ENCODE results near the gene MED4. TPM values are rescaled to one million over a fixed set of nuclear protein-coding genes. Genes with fewer than 3 reads are reported as not detected.

Gene MED4
- total RNA-seq, 1 donor from 2014 or later: 28.1 TPM

DNA sequence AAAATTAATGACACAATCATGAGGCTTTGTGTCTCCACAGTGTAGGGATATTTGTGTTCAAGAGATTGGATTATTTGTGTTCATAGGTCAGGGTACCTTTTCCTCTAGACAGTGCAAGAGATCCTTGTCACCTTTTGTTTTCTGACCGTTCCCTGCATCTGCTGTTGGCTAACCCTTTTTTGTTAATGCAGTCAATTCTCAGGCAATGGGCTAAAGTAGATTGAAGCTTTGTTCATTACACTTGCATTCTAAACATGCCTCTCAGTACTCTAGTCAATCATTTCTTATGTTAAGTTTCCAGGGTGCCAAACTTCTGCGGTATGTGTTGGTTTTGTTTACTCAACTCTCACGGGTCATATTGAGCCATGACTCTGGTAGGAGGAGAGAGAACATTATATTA, 1.8 kb upstream of the MED4 start:
- DNase-seq (ENCODE audit: low read depth): peak; percentile 77
- no peak overlapping the region for H3K4me3 ChIP-seq (ENCODE audit: low read depth, low read length)
- TF ChIP-seq, protein P1, sequence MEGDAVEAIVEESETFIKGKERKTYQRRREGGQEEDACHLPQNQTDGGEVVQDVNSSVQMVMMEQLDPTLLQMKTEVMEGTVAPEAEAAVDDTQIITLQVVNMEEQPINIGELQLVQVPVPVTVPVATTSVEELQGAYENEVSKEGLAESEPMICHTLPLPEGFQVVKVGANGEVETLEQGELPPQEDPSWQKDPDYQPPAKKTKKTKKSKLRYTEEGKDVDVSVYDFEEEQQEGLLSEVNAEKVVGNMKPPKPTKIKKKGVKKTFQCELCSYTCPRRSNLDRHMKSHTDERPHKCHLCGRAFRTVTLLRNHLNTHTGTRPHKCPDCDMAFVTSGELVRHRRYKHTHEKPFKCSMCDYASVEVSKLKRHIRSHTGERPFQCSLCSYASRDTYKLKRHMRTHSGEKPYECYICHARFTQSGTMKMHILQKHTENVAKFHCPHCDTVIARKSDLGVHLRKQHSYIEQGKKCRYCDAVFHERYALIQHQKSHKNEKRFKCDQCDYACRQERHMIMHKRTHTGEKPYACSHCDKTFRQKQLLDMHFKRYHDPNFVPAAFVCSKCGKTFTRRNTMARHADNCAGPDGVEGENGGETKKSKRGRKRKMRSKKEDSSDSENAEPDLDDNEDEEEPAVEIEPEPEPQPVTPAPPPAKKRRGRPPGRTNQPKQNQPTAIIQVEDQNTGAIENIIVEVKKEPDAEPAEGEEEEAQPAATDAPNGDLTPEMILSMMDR (conservative IDR thresholded peaks at IDR 0.05; ENCODE audit: low read depth, low read length): no peak

DNA sequence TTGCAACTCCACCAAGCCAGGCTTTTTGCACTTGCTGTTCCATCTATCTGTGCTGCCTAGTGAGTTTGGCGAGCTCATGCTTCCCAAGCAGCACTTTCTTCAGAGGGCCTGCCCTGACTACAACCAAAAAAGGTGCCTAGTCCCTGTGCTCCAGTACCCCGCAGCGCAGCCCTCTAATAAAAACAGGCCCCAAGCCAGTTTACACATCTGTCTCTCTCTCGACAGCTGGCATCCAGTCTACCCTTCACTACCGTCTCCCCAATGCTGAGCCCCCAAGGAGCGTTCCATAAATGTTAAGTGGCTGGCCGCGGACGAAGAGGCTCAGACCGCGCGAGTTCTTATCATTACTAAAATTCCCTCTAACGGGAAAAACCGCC, 512 bp downstream of the MED4 start:
- H3K4me3 ChIP-seq (ENCODE audit: low read depth, low read length): peak overlapping the region; percentile 86
- no peak for DNase-seq (ENCODE audit: low read depth)
- TF ChIP-seq, protein P1 (conservative IDR thresholded peaks at IDR 0.05; ENCODE audit: low read depth, low read length): no peak

DNA sequence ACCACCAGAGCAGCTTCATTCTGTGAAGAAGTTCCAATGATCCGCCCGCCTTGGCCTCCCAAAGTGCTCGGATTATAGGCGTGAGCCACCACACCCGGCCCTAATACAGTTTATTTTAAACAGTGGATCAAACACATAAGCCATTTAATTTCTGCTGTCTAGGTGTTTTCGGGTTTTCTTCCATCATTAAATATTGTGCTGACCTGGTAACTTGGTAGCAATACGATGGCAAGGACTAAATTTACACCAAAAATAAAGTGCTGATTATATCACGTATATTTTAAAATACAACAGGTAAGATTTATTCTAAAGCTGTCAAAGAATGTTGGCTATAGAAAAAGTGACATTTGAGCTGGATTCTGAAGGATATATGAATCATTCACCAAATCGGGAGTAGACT, 1.3 kb downstream of the MED4 start:
- TF ChIP-seq, protein P1 (conservative IDR thresholded peaks at IDR 0.05; ENCODE audit: low read depth, low read length): no peak
- peak overlapping the region; percentile 86 for H3K4me3 ChIP-seq (ENCODE audit: low read depth, low read length)
- no peak for DNase-seq (ENCODE audit: low read depth)

DNA sequence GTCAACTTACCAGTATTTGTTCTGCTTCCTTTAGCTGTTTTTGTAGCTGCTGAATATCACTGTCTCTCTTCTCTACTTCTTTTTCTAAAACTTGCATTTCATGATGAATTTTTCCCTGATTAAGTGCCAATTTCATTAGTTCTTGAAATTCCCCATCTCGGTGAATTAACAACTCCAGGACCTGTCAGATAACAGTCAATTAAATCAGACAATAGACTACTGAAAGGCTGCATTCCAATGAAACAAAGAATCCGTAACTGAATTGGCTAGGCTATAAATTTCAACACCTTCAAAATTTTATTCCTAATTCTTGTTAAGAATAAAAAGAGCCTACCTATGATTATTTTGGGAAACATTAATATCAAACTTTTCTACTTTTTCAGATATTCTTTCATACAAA, 8.6 kb downstream of the MED4 start:
- TF ChIP-seq, protein P1 (conservative IDR thresholded peaks at IDR 0.05; ENCODE audit: low read depth, low read length): no peak
- no peak for DNase-seq (ENCODE audit: low read depth)
- H3K4me3 ChIP-seq (ENCODE audit: low read depth, low read length): no peak overlapping the region

DNA sequence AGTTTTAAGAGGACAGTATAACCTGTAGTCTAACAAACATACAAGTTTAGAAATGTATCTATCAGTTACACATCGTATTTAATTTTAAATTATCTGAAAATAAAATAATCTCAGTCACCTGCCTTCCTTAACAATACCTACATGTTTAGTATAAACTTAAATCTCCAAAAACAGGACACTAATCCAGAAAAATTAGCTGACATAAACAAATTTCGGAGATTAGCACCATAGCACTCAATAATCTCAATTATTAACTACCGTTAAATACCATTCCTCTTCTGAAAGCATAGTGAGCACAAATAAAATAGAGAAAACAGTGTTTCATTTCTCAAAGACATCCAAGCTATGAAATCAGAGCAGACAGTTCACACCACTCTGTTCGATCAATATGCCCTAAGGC, 13.2 kb downstream of the MED4 start:
- TF ChIP-seq, protein P1 (conservative IDR thresholded peaks at IDR 0.05; ENCODE audit: low read depth, low read length): no peak
- DNase-seq (ENCODE audit: low read depth): no peak

DNA sequence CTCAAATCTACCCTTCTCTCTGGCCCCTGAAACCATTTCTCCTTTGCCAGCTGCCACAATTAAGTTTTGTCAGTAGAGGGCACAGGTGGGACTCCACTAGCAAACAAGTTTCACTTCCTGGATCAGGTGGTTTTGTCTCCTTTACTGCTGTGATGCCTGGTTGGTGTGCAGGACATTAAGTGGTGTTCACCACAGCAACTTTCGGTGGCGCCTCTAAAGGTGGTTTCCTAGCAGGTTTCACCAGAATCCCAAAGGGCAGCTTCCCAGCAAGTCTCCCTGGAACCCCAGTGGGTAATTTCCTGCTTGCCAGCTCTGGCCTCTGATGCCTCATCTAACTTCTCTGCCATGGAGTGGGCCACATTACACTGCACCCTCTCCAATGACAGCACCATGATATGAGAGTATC, 16.6 kb downstream of the MED4 start:
- TF ChIP-seq, protein P1 (conservative IDR thresholded peaks at IDR 0.05; ENCODE audit: low read depth, low read length): peak; percentile 68
- DNase-seq (ENCODE audit: low read depth): peak; percentile 4
- H3K4me3 ChIP-seq (ENCODE audit: low read depth, low read length): no peak overlapping the region

More for the DNA sequence above, 13.2 kb downstream of the MED4 start:
- no peak overlapping the region for H3K4me3 ChIP-seq (ENCODE audit: low read depth, low read length)

DNA sequence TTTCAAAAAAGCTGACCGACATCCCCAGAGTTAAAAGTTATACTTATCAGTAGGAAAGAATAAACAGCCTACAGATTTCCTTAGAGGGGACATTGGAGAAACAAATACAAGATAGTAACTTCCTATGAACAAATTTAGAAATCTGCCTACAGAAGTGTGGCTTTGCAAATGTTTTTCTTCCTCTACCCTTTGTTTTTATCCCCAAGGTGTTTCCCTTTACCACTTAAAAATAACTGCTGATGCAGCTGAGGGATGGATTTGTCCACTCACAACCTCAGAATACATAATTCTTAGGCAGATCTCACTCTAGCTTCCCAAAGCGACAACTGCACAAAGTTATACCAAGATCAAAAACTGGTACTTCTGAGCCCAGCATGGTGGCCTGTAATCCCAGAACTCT, 20.9 kb downstream of the MED4 start:
- no peak for DNase-seq (ENCODE audit: low read depth)
- TF ChIP-seq, protein P1 (conservative IDR thresholded peaks at IDR 0.05; ENCODE audit: low read depth, low read length): no peak
- no peak overlapping the region for H3K4me3 ChIP-seq (ENCODE audit: low read depth, low read length)

Measured in epithelial cell of proximal tubule (primary cell).